Measurements from ENCODE around the gene MALSU1. TPM values are rescaled to one million over a fixed set of nuclear protein-coding genes. Genes with fewer than 3 reads are reported as not detected.

The MALSU1 gene
- total RNA-seq, result 22.4 TPM

- peaks cover 8 to 17% of the 10 kb centered on the region in 2 donors for H3K4me1 ChIP-seq
- no peaks in the 10 kb centered on the region for H3K27me3 ChIP-seq
These were observed at the start of gene MALSU1 for GRCh38 chr7:23298885-23299769. MALSU1 (plus strand) TSS chr7:23299339; CDS start chr7:23299353, 14 bp downstream.

GRCh38 chr7:23249486-23249885 is 49.7 kb upstream of the MALSU1 start:
- Histone ChIP-seq H3K36me3 (peaks cover 5 to 13% of the 10 kb centered on the region in 2 donors), H3K4me1 (peaks cover 0 to 11% of the 10 kb centered on the region in 2 donors), H3K27ac (no peak overlapping the region), H3K9me3 (no peaks in the 10 kb centered on the region), H3K27me3 (no peaks in the 10 kb centered on the region), H3K4me3 (no peak overlapping the region)
- intact Hi-C loops (cut with DNase I), result loop anchor here (5.0 to 10.0 kb wide), 2 partner anchors 142 to 395 kb away; partner anchors contain the start of gene KLHL7
- DNase-seq (ENCODE audit: low spot score in 2 of 2), result no peak
- TF ChIP-seq CTCF (IDR thresholded peaks at IDR 0.05), result no peak

More at GRCh38 chr7:23298885-23299769, at the start of gene MALSU1:
- DNase-seq (ENCODE audit: low spot score in 2 of 2), result peak; percentile 79 to 99
- TF ChIP-seq CTCF (IDR thresholded peaks at IDR 0.05), result no peak
- Histone ChIP-seq H3K4me3 (peak within 1 kb of the TSS; percentile 78 to 91), H3K27ac (peak within 1 kb of the TSS; percentile 75 to 79), H3K36me3 (peaks cover 8 to 13% of the 10 kb centered on the region in 2 donors), H3K9me3 (no peaks in the 10 kb centered on the region)
- intact Hi-C loops (cut with DNase I), result loop anchor here (1.0 to 10.0 kb wide), 6 partner anchors 118 to 1872 kb away; partner anchors contain the start of genes CCDC126, IL6 and TRA2A

- H3K27ac ChIP-seq, result no peak overlapping the region
- no peak for TF ChIP-seq CTCF (IDR thresholded peaks at IDR 0.05)
- peaks cover 29 to 55% of the 10 kb centered on the region in 2 donors for H3K36me3 ChIP-seq
- intact Hi-C loops (cut with DNase I), result no loop called here
- no peaks in the 10 kb centered on the region for H3K4me1 ChIP-seq
- DNase-seq (ENCODE audit: low spot score in 2 of 2), result no peak
- no peak overlapping the region for H3K4me3 ChIP-seq
- no peaks in the 10 kb centered on the region for H3K9me3 ChIP-seq
- H3K27me3 ChIP-seq, result no peaks in the 10 kb centered on the region
These were observed 45.0 kb upstream of the MALSU1 start for GRCh38 chr7:23254051-23254681.

- no peak for DNase-seq (ENCODE audit: low spot score in 2 of 2)
- intact Hi-C loops (cut with DNase I), result no loop called here
- no peaks in the 10 kb centered on the region for H3K4me1 ChIP-seq
- no peaks in the 10 kb centered on the region for H3K27me3 ChIP-seq
- no peaks in the 10 kb centered on the region for H3K9me3 ChIP-seq
- H3K36me3 ChIP-seq, result peaks cover 41 to 72% of the 10 kb centered on the region in 2 donors
- TF ChIP-seq CTCF (IDR thresholded peaks at IDR 0.05), result no peak
- no peak overlapping the region for H3K4me3 ChIP-seq
- H3K27ac ChIP-seq, result no peak overlapping the region
These were observed 42.4 kb upstream of the MALSU1 start for GRCh38 chr7:23256731-23257130.

GRCh38 chr7:23260371-23260770 is 38.8 kb upstream of the MALSU1 start:
- Histone ChIP-seq H3K27ac (no peak overlapping the region), H3K27me3 (no peaks in the 10 kb centered on the region), H3K4me3 (no peak overlapping the region), H3K9me3 (no peaks in the 10 kb centered on the region), H3K36me3 (peaks cover 29 to 50% of the 10 kb centered on the region in 2 donors), H3K4me1 (no peaks in the 10 kb centered on the region)
- intact Hi-C loops (cut with DNase I), result no loop called here
- no peak for TF ChIP-seq CTCF (IDR thresholded peaks at IDR 0.05)
- DNase-seq (ENCODE audit: low spot score in 2 of 2), result no peak
